Smooth muscle cell of the coronary artery (primary cell): ENCODE measurements around the gene HSPA1A. TPM values are rescaled to one million over a fixed set of nuclear protein-coding genes. Genes with fewer than 3 reads are reported as not detected.

Experiments
- total RNA-seq: library from RNA; depleted of rRNA; stranded (reverse); fragments of >200 nt; gene quantifications from 2 replicates; pipeline ENCODE4 v1.2.3, GENCODE V29; 2014; ENCODE audit warnings: low replicate concordance

HSPA1A gene
- total RNA-seq = 47.1 and 396 TPM in 2 replicates

DNA sequence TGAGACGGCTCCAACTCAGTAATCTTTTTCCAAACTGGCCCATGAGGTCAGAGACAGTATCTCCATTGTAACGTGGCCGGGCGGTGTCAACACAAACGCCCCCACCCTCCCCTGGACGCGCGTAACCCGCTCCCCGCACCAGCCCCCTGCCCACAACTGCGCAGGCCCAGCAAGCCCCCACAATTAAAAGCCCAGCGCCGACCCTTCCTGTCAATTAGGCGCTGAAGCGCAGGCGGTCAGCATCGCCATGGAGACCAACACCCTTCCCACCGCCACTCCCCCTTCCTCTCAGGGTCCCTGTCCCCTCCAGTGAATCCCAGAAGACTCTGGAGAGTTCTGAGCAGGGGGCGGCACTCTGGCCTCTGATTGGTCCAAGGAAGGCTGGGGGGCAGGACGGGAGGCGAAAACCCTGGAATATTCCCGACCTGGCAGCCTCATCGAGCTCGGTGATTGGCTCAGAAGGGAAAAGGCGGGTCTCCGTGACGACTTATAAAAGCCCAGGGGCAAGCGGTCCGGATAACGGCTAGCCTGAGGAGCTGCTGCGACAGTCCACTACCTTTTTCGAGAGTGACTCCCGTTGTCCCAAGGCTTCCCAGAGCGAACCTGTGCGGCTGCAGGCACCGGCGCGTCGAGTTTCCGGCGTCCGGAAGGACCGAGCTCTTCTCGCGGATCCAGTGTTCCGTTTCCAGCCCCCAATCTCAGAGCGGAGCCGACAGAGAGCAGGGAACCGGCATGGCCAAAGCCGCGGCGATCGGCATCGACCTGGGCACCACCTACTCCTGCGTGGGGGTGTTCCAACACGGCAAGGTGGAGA, at the start of gene HSPA1A, which contains the start of gene HSPA1L:
Gene HSPA1A (plus strand): TSS at position 519 of the 814 bp plus-strand sequence. CDS start 214 bp downstream, at position 733.
Gene HSPA1L (minus strand): TSS at position 259 of the 814 bp plus-strand sequence. CDS start 3,311 bp downstream, outside the sequence.

DNA sequence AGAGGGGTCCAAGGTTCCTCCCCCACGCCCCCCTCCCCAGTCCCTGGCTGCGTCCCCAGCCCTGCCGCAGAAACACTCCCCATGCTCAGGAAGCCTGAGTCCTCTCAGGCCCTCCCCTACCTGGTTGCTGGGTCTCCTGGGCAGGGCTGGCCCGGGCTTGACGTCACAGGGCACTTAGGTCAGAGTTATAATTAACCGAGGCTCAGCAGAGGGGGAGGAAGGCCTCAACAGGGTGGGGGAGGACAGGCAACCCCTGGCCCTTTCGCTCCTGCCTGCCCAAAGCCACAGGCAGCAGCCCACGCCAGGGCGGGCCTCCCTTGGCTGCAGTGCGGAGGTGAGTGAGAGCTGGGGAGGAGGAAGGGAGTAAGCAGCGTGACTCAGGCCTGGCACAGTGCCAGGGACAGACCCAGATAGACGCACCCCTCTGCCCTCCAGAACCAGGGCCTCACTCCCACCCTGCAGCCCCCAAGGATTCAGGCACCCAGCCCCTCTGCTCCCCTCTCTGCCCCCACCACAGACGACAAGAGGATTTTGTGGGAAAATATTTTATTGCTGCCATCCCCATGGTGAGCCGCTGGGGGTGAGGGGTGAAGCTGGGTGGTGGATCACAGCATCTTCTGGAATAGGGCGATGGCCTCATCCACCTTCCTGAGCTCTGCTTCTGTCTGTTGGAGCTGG, 38.2 kb upstream of the HSPA1A start, which contains the start of gene VWA7:
Gene VWA7 (minus strand): TSS at position 340 of the 678 bp plus-strand sequence. CDS start 549 bp downstream, outside the sequence.

DNA sequence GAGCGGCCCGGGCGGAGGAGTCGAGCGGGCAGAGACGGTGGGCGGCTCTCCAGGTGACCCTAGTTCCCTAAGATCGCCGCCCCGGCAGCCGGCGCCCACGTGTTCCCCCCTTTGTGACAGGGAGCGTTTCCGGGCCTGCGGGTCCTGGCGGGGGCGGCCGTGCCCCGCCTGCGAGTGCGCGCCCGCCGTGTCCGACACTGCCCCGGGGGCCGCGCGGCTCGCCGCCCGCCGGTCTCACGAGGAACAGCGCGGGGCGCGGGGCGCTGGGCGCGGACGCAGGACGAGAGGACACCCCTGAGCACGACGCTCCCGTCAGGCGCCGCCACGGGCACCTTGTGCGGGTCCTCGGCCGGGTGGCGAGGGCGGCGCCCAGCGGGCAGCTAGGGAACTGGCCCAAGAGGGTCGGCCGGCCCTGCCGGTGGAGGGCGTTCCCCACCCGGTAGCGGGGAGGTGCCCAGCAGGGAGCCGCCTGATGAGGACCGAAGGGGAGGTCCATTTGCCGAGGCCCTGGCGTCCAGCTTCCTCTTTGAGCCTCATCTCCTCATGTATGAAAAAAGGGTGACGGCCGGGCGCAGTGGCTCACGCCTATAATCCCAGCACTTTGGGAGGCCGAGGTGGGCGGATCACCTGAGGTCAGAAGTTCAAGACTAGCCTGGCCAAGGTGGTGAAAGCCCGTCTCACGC, 19.6 kb upstream of the HSPA1A start, which contains the start of gene VARS1:
Gene VARS1 (minus strand): TSS at position 137 of the 683 bp plus-strand sequence. CDS start 535 bp downstream, outside the sequence.

DNA sequence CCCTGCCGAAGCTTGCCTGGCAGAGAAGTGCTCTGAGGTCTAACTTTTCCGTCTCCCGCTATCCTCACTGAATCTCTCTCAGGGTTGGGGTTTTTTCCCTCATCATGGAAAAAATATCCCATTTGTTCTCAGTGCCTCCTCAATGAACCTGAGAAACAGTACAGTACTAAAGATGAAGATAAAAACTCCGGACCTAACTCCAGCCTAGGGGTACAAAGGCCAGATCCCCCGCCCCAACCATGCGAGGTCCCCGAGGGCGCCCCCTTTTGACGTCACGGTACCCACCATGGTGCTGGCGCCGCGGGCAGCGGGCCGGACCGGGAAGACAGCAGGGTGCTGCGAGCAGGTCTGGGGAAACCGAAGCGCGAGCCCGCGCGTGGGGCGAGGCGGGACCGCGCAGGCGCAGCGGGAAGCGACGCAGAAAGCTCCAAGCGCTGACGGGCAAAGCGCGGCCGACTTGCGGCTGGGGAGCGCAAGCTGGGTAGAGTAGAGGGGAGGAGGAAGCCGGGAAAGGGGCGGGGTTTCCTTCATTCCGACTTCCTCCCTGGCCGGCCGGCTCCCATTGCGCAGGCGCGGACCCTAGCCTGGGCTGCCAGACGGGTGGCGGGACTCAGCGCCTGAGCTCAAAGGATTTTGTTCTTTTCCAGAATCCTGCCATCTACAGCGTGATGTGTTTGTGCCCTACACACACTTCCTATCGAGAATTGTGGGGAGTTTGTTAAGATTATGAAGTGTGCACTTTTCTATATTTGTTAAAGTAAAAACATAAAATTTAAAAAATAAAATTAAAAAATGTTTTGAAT, 8.7 kb upstream of the HSPA1A start, which contains the start of gene LSM2:
Gene LSM2 (minus strand): TSS at position 497 of the 803 bp plus-strand sequence. CDS start 209 bp downstream, at position 288.

DNA sequence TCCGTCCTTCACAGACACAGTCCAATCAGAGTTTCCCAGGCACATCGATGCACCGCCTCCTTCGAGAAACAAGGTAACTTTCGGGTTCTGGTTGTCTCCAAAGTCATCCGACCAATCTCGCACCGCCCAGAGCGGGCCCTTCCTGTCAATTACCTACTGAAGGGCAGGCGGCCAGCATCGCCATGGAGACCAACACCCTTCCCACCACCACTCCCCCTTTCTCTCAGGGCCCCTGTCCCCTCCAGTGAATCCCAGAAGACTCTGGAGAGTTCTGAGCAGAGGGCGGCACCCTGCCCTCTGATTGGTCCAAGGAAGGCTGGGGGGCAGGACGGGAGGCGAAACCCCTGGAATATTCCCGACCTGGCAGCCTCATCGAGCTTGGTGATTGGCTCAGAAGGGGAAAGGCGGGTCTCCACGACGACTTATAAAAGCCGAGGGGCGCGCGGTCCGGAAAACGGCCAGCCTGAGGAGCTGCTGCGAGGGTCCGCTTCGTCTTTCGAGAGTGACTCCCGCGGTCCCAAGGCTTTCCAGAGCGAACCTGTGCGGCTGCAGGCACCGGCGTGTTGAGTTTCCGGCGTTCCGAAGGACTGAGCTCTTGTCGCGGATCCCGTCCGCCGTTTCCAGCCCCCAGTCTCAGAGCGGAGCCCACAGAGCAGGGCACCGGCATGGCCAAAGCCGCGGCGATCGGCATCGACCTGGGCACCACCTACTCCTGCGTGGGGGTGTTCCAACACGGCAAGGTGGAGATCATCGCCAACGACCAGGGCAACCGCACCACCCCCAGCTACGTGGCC, 12.1 kb downstream of the HSPA1A start, which contains the start of gene HSPA1B:
Gene HSPA1B (plus strand): TSS at position 453 of the 794 bp plus-strand sequence. CDS start 213 bp downstream, at position 666.

DNA sequence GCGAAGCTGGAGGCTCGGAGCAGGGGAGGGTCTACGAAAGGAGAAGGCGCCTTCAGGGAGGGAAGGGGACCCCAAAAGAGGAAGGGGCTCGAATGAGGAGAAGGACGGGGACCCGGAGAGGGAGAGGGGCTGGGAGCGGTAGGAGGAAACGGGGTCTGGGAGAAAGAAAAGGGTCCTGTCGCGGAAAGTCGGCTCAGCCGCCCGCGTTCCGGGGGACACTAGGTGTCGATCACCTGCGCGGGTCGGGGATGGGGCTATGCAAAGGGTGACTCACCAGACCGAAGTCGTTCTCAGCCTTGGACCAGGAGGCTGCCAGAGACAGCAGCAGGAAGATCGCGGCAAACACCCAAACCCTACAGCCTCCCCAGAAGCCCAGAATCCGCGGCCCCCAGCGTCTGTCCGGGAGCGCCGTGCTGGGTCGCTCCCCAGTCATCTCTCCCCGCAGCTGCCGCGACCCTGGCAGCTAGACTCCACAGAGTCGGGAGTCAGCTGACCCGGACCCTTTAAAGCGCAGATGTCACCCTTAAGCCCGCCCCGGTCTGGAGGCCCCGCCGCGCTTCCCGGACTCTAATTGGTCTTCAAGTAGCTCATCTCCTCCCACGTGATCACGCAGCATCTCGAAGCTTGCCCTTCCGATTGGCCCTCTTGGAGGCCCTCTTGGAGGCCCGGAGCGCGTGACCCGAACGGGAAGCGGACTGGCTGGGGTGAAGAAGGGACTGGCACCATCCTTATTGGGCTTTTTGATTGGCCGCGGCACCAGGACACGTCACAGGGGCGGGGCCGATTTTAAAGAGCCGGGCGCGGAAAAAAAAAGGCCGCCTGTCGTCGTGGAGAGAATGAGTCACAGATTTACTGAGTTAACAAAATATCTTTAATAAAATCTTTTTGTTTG, 47.2 kb downstream of the HSPA1A start, which contains the start of gene NEU1:
Gene NEU1 (minus strand): TSS at position 478 of the 892 bp plus-strand sequence. CDS start 45 bp downstream, at position 433.

Other genes with a start within 250 kb of the HSPA1A start
- not detected in 2 replicates for gene LTA, start 243.3 kb upstream of the HSPA1A start, total RNA-seq
- gene TNF, start 240.0 kb upstream of the HSPA1A start, total RNA-seq = not detected in 2 replicates
- not detected in 2 replicates for gene LTB, start 233.1 kb upstream of the HSPA1A start, total RNA-seq
- 0.30 TPM in 1 of 2 replicates, not detected in the other for gene LST1, start 229.3 kb upstream of the HSPA1A start, total RNA-seq
- gene NCR3, start 222.5 kb upstream of the HSPA1A start, total RNA-seq = not detected in 2 replicates
- not detected in 2 replicates for gene AIF1, start 200.3 kb upstream of the HSPA1A start, total RNA-seq
- 13.9 and 24.8 TPM in 2 replicates for gene PRRC2A, start 194.8 kb upstream of the HSPA1A start, total RNA-seq
- gene BAG6, start 162.9 kb upstream of the HSPA1A start, total RNA-seq = 54.9 and 100 TPM in 2 replicates
- gene APOM, start 159.6 kb upstream of the HSPA1A start, total RNA-seq = 0.70 and 1.5 TPM in 2 replicates
- 16.6 and 18.2 TPM in 2 replicates for gene C6orf47, start 154.8 kb upstream of the HSPA1A start, total RNA-seq
- 6.1 and 13.6 TPM in 2 replicates for gene GPANK1, start 150.5 kb upstream of the HSPA1A start, total RNA-seq
- 71.1 and 94.1 TPM in 2 replicates for gene CSNK2B, start 149.5 kb upstream of the HSPA1A start, total RNA-seq
- 2.2 and 4.0 TPM in 2 replicates for gene LY6G5B, start 145.6 kb upstream of the HSPA1A start, total RNA-seq
- 0.15 TPM in 1 of 2 replicates, not detected in the other for gene LY6G5C, start 134.5 kb upstream of the HSPA1A start, total RNA-seq
- gene ABHD16A, start 112.2 kb upstream of the HSPA1A start, total RNA-seq = 51.3 and 104 TPM in 2 replicates
- not detected in 2 replicates for gene LY6G6F, start 108.7 kb upstream of the HSPA1A start, total RNA-seq
- not detected in 2 replicates for gene LY6G6D, start 100.2 kb upstream of the HSPA1A start, total RNA-seq
- not detected in 2 replicates for gene LY6G6C, start 93.8 kb upstream of the HSPA1A start, total RNA-seq
- gene MPIG6B, start 92.2 kb upstream of the HSPA1A start, total RNA-seq = not detected in 2 replicates
- 108 and 116 TPM in 2 replicates for gene DDAH2, start 86.2 kb upstream of the HSPA1A start, total RNA-seq
- 395 and 679 TPM in 2 replicates for gene CLIC1, start 79.0 kb upstream of the HSPA1A start, total RNA-seq
- 2.5 and 4.0 TPM in 2 replicates for gene MSH5, start 75.5 kb upstream of the HSPA1A start, total RNA-seq
- 0.53 and 0.70 TPM in 2 replicates for gene SAPCD1, start 52.9 kb upstream of the HSPA1A start, total RNA-seq
- gene VWA7, start 38.2 kb upstream of the HSPA1A start, total RNA-seq = 0.15 and 0.23 TPM in 2 replicates
- gene VARS1, start 19.8 kb upstream of the HSPA1A start, total RNA-seq = 37.9 and 59.7 TPM in 2 replicates
- 24.6 and 27.8 TPM in 2 replicates for gene LSM2, start 8.6 kb upstream of the HSPA1A start, total RNA-seq
- 0.98 and 4.1 TPM in 2 replicates for gene HSPA1L, start 260 bp upstream of the HSPA1A start, total RNA-seq
- gene HSPA1B, start 12.2 kb downstream of the HSPA1A start, total RNA-seq = 66.7 and 494 TPM in 2 replicates
- gene NEU1, start 47.3 kb downstream of the HSPA1A start, total RNA-seq = 54.9 and 72.8 TPM in 2 replicates
- gene SLC44A4, start 63.5 kb downstream of the HSPA1A start, total RNA-seq = not detected in 2 replicates
- 41.5 and 175 TPM in 2 replicates for gene EHMT2, start 82.2 kb downstream of the HSPA1A start, total RNA-seq
- 6.2 and 12.4 TPM in 2 replicates for gene ZBTB12, start 86.5 kb downstream of the HSPA1A start, total RNA-seq
- gene C2, start 112.2 kb downstream of the HSPA1A start, total RNA-seq = 0.90 and 26.7 TPM in 2 replicates
- gene CFB, start 130.6 kb downstream of the HSPA1A start, total RNA-seq = 15.0 and 108 TPM in 2 replicates
- 77.8 and 109 TPM in 2 replicates for gene NELFE, start 143.4 kb downstream of the HSPA1A start, total RNA-seq
- gene SKIC2, start 143.6 kb downstream of the HSPA1A start, total RNA-seq = 48.6 and 68.8 TPM in 2 replicates
- gene DXO, start 156.6 kb downstream of the HSPA1A start, total RNA-seq = 6.9 and 12.9 TPM in 2 replicates
- 3.7 and 23.1 TPM in 2 replicates for gene C4A, start 166.5 kb downstream of the HSPA1A start, total RNA-seq
- gene C4B, start 199.3 kb downstream of the HSPA1A start, total RNA-seq = 3.2 and 24.0 TPM in 2 replicates
- gene CYP21A2, start 222.9 kb downstream of the HSPA1A start, total RNA-seq = 0.08 TPM in 1 of 2 replicates, not detected in the other